CD1c-positive myeloid dendritic cell (primary cell): ENCODE measurements around the gene ERCC6L2.

Source experiments
- DNase-seq: peaks from one replicate; pipeline ENCODE4 v3.0.0-alpha.2; 2016; ENCODE audit errors: extremely low spot score

The ERCC6L2 gene

GRCh38 chr9:95875305-95876137 lies at the start of gene ERCC6L2:
ERCC6L2 (plus strand) TSS chr9:95875691; CDS start chr9:95876039, 348 bp downstream.
- peak; percentile 99 for DNase-seq

GRCh38 chr9:95826183-95826838 lies 49.2 kb upstream of the ERCC6L2 start:
- DNase-seq, result no peak

DNA sequence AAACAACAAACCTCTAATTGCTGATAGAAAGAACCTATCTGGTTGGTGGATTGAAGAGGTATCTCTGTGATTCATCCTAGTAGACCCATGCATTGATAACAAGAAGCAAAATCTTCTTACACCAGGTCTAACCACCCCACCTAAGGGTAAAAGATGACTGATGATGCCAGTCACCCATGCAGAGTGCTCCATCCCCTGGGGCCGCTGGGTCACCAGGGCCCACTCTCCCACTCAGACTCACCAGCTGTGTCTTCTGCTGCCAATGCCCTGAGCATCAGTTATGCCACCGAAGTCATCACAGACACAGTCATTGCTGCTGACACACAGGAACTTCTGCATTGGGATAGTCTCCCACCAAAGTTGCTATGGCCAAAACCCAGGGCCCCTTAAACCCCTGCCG lies 44.7 kb upstream of the ERCC6L2 start:
- no peak for DNase-seq

DNA sequence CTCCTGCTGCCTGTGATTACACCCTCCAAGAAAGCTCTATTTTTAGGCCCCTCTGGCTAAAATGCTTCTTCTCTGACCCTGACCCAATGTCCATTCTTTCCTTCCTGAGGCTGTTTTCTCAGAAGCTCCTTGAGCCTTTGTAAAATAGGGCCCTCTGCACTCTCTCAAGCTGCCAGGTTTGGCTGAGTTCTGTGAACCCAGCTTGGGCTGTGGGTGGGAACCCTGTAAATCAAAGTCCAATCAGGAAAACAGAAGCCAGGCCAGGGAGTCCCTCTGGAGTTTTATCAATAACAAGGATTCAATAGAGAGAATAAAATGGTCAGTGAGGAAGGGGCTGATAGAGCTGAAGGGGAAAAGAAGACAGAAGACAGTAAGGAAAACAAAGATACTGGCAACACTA lies 43.7 kb upstream of the ERCC6L2 start:
- no peak for DNase-seq

DNA sequence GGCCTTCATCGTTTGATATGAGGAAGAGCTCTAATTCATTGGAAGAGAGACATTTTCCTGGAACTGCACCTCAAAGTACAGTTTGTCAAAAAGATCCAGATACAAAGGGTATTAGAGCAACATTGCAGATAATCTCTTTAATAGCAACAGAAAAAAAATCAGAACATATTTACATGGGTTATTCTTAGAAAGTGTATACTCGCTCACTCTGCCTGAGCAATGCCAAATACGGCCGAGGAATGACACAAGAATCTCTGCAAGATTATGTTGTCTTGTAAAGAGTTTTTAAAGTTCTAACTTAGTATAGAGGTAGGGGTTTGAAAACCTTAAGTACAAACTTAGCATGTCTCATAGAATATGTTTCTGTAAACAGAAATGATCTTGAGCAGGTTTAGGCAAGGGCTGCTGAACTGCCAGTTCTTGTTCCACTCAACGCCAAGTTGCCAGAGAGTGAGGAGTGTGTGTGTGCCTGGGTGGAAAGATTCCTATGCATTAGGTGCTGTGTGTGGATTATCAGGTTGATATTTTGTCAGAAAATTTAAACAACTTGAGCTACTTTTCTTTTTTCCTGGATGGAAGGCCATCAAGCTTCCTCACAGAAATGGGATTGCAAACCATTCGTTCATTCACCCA lies 41.8 kb upstream of the ERCC6L2 start:
- no peak for DNase-seq

DNA sequence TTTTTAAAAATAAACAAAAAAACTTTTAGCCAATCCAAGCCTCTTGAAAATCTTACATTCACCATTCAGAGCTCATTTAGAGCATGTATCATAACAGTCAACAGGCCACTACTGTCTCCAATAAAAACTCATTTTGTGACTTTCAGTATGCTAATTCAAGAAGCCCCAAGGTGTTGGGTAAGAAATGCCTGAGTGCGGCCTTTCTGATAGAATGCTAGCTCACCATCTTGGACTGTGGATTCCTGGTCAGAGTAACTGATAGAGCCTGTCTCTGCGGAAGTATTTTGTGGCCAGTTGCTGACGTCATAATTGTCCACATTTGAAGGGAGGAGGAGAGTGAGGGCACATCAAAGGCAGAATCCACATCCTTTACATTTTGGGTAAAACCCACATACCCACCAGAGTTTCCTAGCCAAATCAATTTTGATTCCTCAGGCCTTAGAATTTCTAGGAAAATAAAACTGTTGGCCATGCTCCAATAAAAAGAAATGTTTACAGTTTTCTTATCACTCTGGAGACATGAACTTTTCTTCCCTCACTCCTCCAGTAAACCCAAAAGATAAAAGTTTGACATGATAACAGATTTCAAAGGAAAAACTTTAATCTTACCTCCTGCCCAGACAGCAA lies 41.1 kb upstream of the ERCC6L2 start:
- DNase-seq, result no peak

- DNase-seq, result no peak
These were observed 40.1 kb upstream of the ERCC6L2 start for GRCh38 chr9:95835393-95835792.

DNA sequence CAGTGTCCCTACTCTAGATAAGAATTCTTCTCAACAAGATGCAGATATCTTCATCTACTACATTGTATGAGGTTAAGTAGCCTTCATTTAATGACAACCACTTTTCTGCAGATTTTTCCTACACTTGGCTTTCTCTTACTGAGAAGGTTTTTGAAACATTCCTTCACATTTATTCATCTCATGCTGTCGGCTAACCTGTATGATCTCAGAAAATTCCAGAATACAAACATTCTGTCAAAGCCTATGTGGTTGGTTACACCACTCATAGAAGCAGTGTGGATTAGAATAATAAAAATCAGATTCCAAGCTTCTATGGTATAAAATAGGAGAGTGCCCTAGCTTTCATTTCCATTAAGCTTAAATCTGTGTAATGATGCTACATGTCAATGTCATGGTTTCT lies 39.4 kb upstream of the ERCC6L2 start:
- DNase-seq, result no peak

GRCh38 chr9:95839012-95839411 lies 36.5 kb upstream of the ERCC6L2 start:
- DNase-seq, result no peak

DNA sequence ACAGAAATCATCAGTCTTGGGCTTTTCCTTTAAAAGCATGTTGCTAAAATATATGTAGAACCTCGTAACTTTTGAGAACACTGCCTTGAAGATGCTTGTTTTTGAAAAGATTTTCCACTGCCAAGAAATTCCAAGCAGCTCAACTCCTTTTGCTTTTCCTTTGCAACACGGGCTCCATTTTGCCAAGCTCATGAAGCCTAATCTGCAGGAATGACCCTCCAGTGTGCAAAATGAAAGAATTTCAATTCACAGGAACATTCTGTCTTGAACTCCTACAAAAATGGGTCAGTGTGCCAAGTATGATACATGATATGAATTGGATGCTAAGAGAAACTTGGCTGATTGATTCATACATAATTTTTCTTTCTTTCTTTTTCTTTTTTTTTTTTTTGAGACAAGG lies 35.4 kb upstream of the ERCC6L2 start:
- DNase-seq, result no peak

DNA sequence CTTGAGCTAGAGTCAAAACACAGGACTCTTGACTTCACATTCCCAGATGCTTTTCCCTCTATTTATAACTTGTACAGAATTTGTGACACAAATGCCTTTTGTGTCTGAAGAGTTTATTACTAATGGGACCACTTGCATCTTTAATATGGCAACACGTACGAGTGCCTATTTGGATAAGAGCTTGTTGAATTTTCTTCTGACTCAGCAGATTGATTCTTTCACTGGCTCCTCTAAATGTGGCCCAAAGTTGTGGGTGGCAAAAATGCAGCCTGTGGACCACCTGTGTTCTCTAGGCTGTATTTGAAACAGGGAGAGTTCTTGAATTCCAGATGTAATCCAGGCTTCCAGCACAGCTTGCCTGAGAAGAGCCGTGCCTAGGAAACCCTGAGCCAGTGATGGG lies 34.1 kb upstream of the ERCC6L2 start:
- DNase-seq, result no peak

GRCh38 chr9:95845751-95846150 lies 29.7 kb upstream of the ERCC6L2 start:
- DNase-seq, result no peak

DNA sequence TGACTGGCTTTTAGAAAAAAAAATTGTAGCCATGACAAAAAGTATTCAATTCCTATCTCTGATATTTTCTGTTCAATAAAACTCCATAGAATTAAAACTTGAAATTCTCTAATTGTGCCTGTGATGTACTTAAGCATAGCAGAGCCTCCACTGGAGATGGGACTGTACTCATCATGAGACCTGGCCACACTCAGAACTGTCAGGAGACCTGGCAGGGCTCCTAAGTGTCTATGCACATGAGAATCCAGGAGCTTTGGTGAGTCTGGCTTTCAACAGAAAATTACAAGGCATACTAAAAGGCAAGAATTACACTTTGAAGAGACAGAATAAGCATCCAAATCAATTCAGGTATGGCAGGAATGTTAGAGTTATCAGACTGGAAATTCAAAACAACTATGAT lies 26.7 kb upstream of the ERCC6L2 start:
- DNase-seq, result no peak

DNA sequence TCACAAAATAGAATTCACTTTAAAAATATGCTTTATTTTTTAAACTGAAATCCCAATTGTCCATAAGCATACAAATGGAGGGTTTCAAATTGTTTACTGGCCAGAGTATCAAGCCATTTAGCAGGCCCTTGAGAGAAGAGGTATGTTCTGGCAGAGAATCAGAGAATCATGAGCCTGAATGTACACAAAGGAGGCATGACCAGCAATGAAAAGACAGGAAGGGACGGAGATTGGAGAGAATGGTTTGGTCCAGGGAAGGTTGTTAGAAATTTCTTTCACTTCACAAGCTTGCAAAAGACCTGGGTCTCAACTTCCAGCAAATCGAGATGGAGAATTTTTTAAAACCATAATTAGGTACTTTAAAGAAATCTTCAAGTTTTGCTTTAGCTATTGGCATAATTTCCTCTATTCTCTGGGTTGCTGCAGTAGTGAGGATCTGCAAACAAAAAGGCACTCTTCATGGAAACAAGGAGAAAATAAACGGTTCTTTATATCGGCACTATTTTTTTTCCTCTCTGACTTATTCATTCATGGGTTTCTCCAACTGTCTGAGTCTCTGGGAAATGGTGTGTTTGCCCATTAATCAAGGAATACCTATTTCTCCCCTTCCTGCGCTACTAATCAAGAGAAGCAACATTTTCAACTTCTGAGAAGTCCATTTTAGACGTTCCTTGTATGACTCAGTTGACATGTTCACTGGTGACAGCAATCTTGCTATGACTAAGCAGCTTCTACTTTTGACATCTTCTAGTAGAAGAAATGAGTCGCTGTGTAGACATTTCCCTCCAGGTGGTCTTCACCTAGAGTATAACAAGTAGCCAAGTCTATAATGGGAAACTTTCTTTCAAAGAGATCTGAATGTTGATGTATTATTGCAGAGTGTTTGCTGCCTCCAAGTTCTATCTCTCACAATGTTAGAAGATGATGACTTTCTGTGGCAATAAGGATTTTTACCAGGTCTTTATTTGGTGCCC lies 23.1 kb upstream of the ERCC6L2 start:
- DNase-seq, result no peak

DNA sequence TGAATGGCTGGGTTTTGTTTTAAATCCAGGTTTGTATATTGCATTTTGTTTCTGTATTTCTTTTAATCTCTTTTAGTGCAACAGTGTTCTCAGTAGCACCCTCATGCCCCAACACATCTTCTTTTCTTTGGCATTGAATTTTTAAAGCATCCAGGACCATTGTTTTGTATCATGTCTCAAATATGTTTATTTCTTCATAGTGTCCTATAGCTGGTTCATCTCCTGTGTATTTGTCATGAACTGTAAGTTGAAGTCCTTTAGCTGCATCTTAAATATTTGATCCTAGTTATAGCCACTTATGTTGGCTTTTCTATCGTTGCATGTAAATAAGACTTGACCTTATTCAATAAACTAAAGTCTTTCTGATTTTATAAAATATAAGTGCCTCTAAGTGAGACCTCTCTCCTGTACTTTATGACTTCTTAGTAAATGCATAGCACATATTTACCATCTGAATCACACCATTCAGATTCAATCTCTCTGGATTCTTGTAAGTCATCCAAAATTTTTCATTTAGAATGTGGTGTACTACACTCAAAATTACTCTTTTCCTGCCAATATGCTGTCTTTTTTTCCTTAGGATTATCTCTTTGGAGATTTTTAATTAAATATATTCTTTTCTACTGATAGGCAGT lies 21.0 kb upstream of the ERCC6L2 start:
- no peak for DNase-seq

- no peak for DNase-seq
These were observed 19.5 kb upstream of the ERCC6L2 start for GRCh38 chr9:95855961-95856360.

- DNase-seq, result no peak
These were observed 18.4 kb upstream of the ERCC6L2 start for GRCh38 chr9:95857124-95857523.

DNA sequence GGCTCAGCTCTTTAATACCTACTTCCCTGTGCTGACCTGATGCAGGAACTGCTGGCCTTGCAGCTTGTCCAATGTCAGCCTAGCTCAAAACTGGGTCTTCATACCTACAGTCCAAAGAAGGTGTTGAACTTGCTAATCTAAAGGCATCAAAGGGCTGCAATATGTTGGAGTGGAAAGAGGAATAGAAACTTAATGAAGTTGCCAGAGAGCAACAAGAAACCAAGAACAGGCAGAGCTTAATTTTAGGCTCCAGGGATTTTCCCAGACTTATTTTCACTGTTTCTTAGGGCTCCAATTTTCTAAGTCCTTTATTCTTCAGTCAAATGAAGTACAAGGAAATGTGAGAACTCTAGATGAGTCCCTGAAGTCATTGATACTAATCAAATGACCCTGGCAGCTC lies 17.6 kb upstream of the ERCC6L2 start:
- no peak for DNase-seq

GRCh38 chr9:95862343-95862742 lies 13.1 kb upstream of the ERCC6L2 start:
- DNase-seq, result no peak

GRCh38 chr9:95864852-95865580 lies 10.5 kb upstream of the ERCC6L2 start:
- DNase-seq, result no peak
